ENCODE measurements around the gene RAX.
"Not testable (repeated sequence)": the region's sequence is repeated elsewhere in the genome, so short reads cannot be mapped to it uniquely, and the experiment has no call there.

Gene RAX

GRCh38 chr18:59273759-59274532, 692 bp upstream of the RAX start:
- no peak for DNase-seq (ENCODE audit: low spot score)

- DNase-seq (ENCODE audit: low spot score) = peak; percentile 47
Observed at GRCh38 chr18:59272221-59272888, 899 bp downstream of the RAX start.

GRCh38 chr18:59271606-59272220, 1.5 kb downstream of the RAX start:
- no peak for DNase-seq (ENCODE audit: low spot score)

- DNase-seq (ENCODE audit: low spot score) = no peak
Observed at GRCh38 chr18:59270689-59271257, 2.5 kb downstream of the RAX start.

- DNase-seq (ENCODE audit: low spot score) = no peak
Observed at GRCh38 chr18:59269563-59270119, 3.6 kb downstream of the RAX start.

- DNase-seq (ENCODE audit: low spot score) = peak; percentile 71
Observed at GRCh38 chr18:59268721-59269562, 4.3 kb downstream of the RAX start.

- DNase-seq (ENCODE audit: low spot score) = no peak
Observed at GRCh38 chr18:59268127-59268720, 5.0 kb downstream of the RAX start.

- no peak for DNase-seq (ENCODE audit: low spot score)
Observed at GRCh38 chr18:59267503-59268126, 5.6 kb downstream of the RAX start.

- DNase-seq (ENCODE audit: low spot score) = no peak
Observed at GRCh38 chr18:59266886-59267502, 6.3 kb downstream of the RAX start.

- no peak for DNase-seq (ENCODE audit: low spot score)
Observed at GRCh38 chr18:59266459-59266858, 6.8 kb downstream of the RAX start.

- no peak for DNase-seq (ENCODE audit: low spot score)
Observed at GRCh38 chr18:59265974-59266369, 7.3 kb downstream of the RAX start.

- peak; percentile 73 for DNase-seq (ENCODE audit: low spot score)
Observed at GRCh38 chr18:59265246-59265973, 7.8 kb downstream of the RAX start.

GRCh38 chr18:59264651-59265245, 8.5 kb downstream of the RAX start:
- no peak for DNase-seq (ENCODE audit: low spot score)

- DNase-seq (ENCODE audit: low spot score) = no peak
Observed at GRCh38 chr18:59264121-59264571, 9.1 kb downstream of the RAX start.

GRCh38 chr18:59263661-59264060, 9.6 kb downstream of the RAX start:
- no peak for DNase-seq (ENCODE audit: low spot score)

GRCh38 chr18:59262243-59262642, 11.0 kb downstream of the RAX start:
- not testable (repeated sequence) for DNase-seq (ENCODE audit: low spot score)

GRCh38 chr18:59261842-59262241, 11.4 kb downstream of the RAX start:
- not testable (repeated sequence) for DNase-seq (ENCODE audit: low spot score)

GRCh38 chr18:59255491-59255890, 17.8 kb downstream of the RAX start:
- DNase-seq (ENCODE audit: low spot score) = not testable (repeated sequence)

- no peak for DNase-seq (ENCODE audit: low spot score)
Observed at GRCh38 chr18:59249199-59249774, 24.0 kb downstream of the RAX start.

Measured in germinal center (tissue), 1 donor.